Hindlimb muscle (tissue), 1 donor: ENCODE data around the gene ELMO1. TPM values are rescaled to one million over a fixed set of nuclear protein-coding genes. Genes with fewer than 3 reads are reported as not detected.

ENCODE experiments used
- DNase-seq: peaks from one replicate; pipeline ENCODE4 v3.0.0-alpha.2; 2013
- polyA plus RNA-seq: library from polyadenylated mRNA; unstranded; fragments of 120-200 nt; gene quantifications from one replicate; pipeline ENCODE4 v1.2.1, GENCODE V29; 2013; ENCODE audit not compliant: insufficient read length

The ELMO1 gene
- polyA plus RNA-seq, 1 donor: 28.3 TPM

DNA sequence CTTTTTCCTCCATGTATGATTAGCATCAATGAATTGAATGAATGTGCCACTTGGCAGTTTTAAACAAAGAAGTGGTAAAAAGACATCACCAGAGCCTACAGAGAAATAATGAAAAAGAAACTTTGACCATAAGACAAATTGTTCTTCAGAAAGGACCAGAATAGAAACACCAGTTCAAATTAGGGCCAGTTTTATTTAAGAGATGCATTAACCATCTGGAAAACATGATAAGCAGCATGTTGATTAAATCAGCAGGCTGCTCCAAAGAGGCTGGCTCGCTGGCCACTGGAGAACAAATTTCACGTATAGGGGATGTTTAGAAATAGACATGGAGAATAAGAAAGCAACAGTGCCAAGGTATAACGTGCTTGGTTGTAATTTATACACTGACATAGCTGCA is 482.0 kb downstream of the ELMO1 start:
- DNase-seq: no peak

- DNase-seq: no peak
These were observed 482.6 kb downstream of the ELMO1 start for GRCh38 chr7:36966039-36966438.

GRCh38 chr7:36965625-36966024 is 483.0 kb downstream of the ELMO1 start:
- no peak for DNase-seq

GRCh38 chr7:36964297-36964696 is 484.4 kb downstream of the ELMO1 start:
- DNase-seq: no peak

GRCh38 chr7:36962367-36962766 is 486.3 kb downstream of the ELMO1 start:
- DNase-seq: no peak

DNA sequence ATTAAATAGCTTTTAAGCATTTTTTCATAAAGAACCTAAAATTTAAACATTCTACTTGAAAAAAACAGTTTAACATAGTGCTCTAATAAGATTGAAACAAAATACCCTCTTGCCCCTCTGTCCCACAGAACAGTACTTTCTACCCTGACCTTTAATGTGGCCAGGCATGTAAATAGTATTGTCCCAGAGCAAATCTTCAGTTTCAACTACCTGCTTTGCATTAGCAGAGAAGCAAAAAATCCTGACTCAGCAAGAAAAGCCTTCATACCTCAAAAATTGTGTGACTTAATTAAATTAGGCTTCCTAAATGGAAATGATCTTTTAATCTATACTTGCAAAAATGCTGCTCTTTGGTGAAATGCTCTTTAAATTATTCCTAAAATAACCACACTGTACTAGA is 487.0 kb downstream of the ELMO1 start:
- DNase-seq: no peak

GRCh38 chr7:36961097-36961496 is 487.6 kb downstream of the ELMO1 start:
- no peak for DNase-seq

DNA sequence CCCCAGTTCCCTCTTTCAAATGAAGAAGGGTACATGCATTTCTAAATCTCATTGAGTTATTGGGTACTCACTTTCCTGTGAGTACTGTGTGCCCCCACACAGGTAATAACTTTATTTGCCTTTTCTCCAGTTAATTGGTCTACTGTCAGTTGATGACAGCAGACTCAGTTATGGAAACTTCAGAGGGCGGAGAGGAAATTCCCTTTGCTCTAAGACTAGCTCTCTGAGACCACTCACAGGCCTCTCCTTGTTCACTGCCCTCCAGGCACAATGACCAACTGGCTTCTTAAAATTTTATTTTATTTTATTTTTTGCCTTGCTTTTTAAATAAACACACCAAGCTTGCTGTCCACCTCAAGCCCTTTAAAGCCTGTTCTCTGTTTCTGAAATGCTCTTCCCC is 488.6 kb downstream of the ELMO1 start:
- no peak for DNase-seq

DNA sequence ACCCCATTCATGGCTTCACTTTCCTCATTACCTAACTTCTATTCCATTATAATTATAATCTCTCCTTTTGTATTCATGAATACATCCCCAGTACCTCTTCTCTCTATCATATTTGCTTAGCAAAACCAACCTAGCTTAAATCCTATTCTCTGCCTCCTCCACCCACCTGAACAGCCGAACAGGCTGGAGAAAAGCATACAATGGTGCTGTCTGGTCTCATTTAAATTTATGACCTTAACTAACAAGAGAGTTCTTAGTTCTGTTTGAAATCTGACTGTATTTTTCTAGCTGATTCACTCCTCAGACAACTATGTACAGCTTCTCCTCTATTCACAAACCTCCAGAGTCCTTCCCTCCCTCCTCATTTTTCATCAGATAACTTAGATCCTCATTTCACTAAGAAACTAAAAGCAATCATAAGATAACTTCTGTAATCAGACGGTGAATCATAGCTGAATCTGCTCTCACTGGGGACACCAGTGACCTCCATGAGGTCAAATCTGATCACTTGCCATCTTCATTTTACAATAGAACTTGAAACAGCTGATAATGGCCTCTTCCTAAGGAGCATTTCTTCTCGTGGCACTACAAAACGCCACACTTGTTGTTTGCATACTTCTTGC is 490.4 kb downstream of the ELMO1 start:
- no peak for DNase-seq

GRCh38 chr7:36957620-36958019 is 491.0 kb downstream of the ELMO1 start:
- no peak for DNase-seq

GRCh38 chr7:36956814-36957213 is 491.9 kb downstream of the ELMO1 start:
- DNase-seq: no peak

- DNase-seq: no peak
These were observed 493.1 kb downstream of the ELMO1 start for GRCh38 chr7:36955456-36956129.

GRCh38 chr7:36951257-36951697 is 497.4 kb downstream of the ELMO1 start:
- DNase-seq: no peak

DNA sequence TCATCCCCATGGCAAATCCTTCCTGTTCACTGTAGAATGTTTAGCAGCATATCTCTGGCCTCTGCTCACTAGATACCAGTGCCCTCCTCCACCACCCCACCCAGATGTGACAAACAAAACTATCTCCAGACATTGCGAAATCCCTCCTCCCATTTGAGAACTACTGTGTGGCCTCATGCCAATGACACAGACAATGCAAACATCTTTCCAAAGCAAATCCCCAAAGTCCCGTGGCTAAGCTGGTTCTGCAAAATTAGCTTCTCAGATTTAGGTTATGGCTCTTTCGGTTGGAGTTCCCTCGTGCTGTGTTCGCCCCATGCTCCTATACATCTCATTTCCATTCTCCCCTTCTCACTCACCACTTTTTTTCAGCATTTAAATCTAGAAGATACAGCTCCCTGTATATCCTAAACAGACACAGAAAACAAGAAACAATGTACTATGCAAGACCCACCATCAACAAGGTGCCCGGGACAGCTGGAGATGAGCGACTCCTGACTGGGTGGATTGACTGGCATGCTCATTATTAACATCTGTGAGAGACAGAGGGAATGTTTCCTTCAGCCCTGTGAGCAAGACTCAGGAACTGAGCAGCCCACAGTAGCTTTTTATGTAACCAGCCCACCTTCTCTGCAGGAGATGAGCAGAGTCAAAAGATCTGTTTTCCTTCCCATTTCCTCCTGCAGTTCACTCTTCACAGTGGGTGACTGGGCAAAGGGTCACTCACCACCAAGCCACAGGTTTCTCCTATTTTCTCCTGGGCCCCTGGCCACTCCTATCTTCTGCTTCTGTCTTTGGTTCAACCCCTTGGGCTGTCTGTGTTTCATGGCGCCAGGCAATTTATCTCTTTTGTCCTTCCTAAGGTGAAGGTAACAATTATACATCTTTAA is 498.7 kb downstream of the ELMO1 start:
- DNase-seq: peak; percentile 18

DNA sequence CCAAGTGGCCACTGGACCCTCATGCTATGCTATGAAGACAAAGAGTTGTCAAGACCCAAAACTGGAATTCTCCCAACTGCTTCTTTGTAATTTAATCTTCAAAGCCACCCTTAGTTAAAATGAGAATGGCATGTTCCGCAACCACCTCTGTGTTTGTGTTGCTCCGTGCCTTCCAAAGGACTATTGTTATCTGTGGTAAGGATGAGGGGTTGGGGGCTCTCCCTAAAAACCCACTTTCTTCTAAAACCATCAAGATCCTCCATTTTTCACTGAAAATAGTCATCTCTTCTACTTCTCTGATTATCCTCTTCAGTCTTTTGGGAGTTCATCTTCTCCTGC is 502.3 kb downstream of the ELMO1 start:
- DNase-seq: no peak

DNA sequence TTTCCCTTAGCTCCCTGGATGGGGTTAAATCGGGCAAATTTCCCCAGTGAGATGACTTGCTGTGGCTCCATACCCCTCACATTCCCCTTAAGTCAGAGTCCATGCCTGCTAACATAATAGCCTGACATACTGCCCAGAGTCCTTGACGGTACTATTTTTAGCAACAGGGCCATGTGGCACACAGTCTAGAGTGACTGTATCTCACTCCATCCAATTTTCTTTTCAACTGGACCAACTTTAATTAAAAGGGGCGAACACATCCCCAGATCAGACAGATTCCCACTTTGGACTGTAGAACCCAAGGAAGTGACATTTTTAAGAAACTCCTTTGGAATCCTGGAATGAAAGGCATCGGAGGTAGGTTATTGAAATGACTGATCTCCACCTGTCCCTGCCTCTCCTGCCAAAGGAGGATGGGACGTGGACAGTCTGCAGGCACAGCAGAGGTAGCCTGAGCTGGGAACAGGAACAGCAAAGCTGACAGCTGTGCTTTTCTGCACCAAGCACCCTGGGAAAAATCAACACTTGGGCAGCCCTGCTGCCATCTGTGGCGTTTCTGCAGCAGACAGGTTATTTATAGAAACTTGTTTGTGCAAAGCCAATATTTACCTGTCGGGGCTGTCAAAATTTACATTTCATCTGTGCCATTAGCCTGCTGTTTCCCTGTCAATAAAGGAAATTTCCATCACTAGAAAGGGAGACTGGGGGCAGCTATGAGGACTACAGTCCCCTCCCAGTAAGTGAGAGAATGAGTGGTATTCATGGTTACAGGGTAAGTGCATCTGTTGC is 502.9 kb downstream of the ELMO1 start:
- no peak for DNase-seq

GRCh38 chr7:36944838-36945237 is 503.8 kb downstream of the ELMO1 start:
- no peak for DNase-seq

DNA sequence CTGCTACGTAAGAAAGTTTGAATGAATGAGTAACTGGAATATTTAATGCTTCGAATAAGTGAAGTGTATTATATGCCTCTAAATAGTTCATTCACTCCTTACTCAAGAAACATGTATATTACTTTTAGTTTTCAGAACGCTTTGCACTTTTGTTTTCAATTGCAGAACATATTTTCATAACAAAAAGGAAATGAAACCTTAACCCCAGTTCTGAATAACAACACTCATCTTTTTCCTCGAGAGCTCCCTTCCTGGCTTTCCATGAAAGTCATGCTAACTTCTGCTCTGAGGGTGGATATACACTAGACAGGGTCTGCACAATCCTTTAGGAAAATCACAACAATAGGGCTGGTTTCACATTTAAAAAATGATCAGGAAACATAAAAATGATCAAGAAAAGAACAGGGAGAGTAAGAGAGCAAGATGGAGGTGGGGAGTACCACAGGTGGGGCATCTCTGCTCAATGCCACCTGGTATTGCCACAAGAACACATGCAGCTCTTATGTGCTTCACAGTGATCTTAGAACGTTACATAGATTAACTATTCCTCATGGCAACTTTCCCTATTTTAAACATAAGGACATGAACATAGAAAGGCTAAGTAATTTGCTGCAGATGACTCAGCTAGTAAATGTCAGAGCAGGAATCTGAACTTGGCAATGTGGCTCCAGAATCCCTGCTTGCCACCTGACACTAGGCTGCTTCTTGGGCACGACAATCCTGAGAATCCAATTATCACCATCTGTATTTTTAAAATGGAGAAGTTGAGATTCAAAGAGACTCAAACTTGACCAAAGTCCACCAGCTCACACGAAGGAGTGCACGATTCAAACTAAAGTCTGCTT is 504.9 kb downstream of the ELMO1 start:
- DNase-seq: no peak

DNA sequence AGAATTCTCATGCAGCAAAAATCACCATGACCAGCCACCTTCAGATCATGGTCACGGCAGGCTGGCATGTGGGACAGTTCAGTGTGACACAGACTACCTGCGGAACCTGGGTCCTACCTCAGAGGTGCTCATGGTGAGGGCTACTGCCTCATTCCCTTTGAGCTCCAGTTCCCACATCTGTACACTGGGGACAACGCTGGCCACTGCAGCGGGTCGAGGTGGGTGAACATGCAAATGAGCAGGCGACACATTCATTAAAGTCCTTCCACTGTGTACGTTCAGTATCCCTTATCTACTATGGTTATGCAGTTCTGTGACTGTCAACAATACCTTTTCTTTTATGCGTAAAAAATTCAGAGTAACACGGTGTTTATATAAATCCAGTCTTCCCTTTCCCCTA is 505.7 kb downstream of the ELMO1 start:
- no peak for DNase-seq

DNA sequence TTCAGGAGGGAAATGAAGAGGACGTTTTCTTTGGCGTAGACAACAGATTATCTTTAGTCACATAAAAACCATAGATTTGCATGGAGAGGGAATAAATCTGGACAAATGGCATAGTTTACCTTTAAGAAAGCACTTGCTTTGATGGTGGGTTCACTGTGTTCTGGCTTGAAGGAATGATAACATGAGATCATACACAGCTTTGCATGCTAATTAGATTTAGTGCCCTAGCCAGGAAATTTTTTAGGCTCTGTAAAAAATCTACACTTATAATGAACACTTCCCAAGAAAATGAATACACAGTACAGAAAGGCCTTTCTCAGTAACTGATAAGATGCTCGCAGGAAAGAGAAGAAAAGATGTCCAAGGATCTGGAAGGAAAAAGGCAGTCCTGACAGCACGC is 506.1 kb downstream of the ELMO1 start:
- no peak for DNase-seq

DNA sequence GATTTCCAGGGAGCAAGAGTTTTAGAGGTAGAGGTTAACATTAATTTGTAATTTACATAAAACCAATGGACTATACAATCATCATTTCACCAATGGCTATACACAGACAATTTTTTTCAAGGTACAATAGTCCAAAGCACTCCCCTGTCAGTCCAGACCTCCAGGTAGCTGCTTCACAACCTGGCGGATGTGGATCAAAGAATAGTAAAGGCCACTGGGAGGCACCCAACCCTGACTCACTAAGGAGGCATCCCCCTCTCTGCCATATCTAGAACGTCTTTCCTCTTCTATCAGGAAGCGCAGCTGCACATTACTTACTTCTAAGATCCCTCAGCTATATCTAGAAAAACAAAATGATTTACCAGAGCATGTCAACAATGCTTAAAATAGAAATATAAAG is 506.6 kb downstream of the ELMO1 start:
- no peak for DNase-seq

DNA sequence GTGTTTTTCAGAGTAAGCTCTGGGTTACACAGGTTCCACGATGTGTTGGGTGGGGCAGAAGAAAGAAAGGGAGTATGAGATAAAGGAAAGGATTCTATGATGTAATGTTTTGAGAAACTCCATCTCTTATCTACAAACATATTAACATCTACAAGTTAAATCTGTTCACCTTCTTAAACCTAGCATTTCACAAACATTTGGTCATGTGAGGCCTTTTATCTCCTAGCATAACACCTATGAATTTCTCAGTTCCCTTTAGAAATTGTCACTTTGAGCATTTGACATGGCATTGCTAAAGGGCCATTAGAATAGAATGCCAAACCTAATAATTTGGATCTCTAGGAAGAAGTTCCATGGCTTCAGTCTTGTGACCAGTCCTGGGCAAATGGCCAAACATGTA is 507.3 kb downstream of the ELMO1 start:
- DNase-seq: no peak
